ENCODE data around the gene ZNF701.
A peak's percentile ranks its signal among the peaks of the same experiment; 100 is the strongest.

DNA sequence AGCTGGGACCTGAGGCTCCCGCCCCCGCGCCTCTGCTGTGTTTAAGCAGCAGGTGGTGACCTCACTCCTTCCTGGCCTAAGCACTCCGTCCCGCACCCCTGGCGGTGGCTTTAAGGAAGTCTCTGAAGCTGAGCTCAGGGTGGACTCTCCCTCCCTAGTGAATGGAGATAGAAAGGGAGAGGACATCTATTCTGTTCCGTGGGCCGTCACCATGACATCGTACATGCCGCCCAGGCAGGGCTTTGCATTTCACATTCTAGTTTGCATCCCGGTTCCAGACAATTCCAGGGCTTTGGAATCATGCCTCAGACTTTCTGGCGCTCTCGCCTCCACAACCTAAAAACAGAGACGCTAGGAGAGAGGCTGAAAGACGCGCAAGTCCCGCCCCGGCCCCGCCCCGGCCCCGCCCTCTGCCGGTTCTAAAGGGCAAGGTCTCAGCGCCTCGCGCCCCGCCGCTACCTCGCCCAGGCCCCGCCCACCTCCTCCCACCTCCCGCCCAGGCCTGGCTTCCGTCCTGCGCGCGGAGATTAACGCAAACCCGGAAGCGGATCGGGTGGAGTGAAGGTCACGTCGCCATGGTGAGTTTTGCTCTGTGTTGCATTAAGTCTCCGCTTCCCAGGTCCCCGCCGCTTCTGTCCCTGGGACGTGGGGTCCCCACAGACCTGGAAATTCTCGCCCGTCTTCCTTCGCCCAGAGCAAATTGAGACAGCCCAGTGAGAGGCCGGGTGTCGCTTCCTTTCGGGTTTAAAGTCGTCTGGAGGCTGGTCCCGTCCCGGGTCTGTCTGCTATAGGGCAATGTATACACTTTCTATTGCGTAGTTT, 42.7 kb upstream of the ZNF701 start, which contains the start of gene ZNF808:
- TF ChIP-seq, protein P1, sequence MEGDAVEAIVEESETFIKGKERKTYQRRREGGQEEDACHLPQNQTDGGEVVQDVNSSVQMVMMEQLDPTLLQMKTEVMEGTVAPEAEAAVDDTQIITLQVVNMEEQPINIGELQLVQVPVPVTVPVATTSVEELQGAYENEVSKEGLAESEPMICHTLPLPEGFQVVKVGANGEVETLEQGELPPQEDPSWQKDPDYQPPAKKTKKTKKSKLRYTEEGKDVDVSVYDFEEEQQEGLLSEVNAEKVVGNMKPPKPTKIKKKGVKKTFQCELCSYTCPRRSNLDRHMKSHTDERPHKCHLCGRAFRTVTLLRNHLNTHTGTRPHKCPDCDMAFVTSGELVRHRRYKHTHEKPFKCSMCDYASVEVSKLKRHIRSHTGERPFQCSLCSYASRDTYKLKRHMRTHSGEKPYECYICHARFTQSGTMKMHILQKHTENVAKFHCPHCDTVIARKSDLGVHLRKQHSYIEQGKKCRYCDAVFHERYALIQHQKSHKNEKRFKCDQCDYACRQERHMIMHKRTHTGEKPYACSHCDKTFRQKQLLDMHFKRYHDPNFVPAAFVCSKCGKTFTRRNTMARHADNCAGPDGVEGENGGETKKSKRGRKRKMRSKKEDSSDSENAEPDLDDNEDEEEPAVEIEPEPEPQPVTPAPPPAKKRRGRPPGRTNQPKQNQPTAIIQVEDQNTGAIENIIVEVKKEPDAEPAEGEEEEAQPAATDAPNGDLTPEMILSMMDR (IDR thresholded peaks at IDR 0.05; ENCODE audit: low read depth, low read length): peak; percentile 23
- no peak for TF ChIP-seq EZH2phosphoT487 (IDR thresholded peaks at IDR 0.05; ENCODE audit: low read depth)
